GM12874 (cell line): ENCODE results near the gene AGBL4.

Experiments
- TF ChIP-seq, protein P1 (sequence below): IDR thresholded peaks from 2 replicates; pipeline ENCODE4 v1.5.1; 2011; ENCODE audit warnings: low read depth, mild to moderate bottlenecking, control low read depth, low read length, moderate library complexity; ENCODE audit not compliant: insufficient read depth

Gene AGBL4

GRCh38 chr1:48939828-48940227, 1083.9 kb downstream of the AGBL4 start:
- TF ChIP-seq, protein P1, sequence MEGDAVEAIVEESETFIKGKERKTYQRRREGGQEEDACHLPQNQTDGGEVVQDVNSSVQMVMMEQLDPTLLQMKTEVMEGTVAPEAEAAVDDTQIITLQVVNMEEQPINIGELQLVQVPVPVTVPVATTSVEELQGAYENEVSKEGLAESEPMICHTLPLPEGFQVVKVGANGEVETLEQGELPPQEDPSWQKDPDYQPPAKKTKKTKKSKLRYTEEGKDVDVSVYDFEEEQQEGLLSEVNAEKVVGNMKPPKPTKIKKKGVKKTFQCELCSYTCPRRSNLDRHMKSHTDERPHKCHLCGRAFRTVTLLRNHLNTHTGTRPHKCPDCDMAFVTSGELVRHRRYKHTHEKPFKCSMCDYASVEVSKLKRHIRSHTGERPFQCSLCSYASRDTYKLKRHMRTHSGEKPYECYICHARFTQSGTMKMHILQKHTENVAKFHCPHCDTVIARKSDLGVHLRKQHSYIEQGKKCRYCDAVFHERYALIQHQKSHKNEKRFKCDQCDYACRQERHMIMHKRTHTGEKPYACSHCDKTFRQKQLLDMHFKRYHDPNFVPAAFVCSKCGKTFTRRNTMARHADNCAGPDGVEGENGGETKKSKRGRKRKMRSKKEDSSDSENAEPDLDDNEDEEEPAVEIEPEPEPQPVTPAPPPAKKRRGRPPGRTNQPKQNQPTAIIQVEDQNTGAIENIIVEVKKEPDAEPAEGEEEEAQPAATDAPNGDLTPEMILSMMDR: no peak

DNA sequence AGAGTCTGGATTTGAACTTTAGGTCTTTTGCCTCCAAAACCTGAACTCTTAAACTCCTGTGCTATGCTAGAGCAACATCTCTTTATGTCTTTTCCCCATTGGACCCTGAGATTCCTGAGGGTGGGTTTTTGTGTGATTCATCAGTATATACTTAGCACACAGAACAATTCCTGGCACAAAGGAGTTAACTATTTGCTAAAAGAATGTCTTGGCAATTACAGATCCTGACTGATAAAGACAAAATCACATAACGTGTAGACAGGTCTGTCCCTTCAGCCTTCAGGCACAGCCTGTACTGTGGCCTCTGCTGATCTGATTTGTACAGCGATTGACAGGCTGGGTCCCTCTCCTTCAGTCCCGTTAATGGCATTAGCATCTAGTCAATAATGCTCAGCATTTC, 1084.7 kb downstream of the AGBL4 start:
- TF ChIP-seq, protein P1: no peak

GRCh38 chr1:48937732-48938131, 1086.0 kb downstream of the AGBL4 start:
- TF ChIP-seq, protein P1: no peak

- TF ChIP-seq, protein P1: no peak
These were observed 1087.3 kb downstream of the AGBL4 start for GRCh38 chr1:48936436-48936835.

GRCh38 chr1:48932366-48932765, 1091.4 kb downstream of the AGBL4 start:
- TF ChIP-seq, protein P1: no peak

DNA sequence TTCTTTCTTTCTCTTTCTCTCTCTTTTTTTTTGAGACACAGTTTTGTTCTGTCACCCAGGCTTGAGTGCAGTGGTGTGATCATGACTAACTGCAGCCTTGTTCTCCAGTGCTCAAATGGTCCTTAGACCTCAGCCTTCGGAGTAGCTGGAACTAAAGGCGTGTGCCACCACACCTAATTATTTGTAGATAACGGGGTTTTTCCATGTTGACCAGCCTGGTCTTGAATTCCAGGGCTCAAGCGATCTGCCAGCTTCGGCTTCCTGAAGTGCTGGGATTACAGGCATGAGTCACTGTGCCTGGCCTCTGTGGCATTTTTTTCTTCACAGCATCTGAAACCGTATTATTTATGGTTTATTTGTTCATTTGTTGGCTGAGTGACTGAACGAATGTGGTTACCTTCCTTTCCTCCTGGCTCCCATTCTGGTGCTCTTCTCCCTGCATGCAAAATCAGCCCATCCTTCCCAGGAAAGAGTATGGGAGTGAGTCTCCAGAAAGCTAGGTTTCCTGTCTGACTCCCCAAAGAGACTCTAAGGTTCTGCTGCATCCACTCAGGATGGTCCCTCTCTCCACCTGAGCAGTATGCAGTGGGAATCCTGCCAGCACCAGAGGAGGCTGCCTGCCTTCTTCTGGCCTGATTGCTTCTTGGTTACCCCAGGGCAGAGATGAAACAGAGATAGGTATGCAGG, 1092.1 kb downstream of the AGBL4 start:
- TF ChIP-seq, protein P1: no peak

DNA sequence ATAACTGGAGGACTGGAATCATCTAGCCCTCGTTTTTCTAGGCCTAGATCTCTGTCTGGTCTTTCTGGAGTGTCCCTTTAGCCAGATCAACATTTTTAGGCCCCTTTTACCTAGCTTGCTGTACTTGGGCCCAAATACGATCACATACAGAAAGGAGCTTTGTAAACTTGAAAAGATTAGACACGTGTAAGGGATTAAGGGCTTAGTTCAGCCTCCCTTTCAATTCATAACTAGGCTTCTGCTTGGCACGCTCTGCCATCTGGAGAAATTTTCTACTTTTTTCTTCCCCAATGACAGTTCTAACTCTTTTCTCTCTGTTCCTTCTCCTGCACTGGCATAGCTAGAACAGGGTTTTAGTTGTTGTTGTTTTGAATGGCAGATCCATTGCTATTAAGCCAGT, 1093.7 kb downstream of the AGBL4 start:
- TF ChIP-seq, protein P1: no peak
